LNCAP (cell line): ENCODE results near the gene XCR1.

Experiments used
- TF ChIP-seq, protein P1 (sequence below): fragments of 450-650 bp; IDR thresholded peaks from 2 replicates; pipeline ENCODE4 v1.5.1; 2017; ENCODE audit warnings: mild to moderate bottlenecking

The XCR1 gene

GRCh38 chr3:45980819-45981218 is 46.5 kb downstream of the XCR1 start:
- TF ChIP-seq, protein P1, sequence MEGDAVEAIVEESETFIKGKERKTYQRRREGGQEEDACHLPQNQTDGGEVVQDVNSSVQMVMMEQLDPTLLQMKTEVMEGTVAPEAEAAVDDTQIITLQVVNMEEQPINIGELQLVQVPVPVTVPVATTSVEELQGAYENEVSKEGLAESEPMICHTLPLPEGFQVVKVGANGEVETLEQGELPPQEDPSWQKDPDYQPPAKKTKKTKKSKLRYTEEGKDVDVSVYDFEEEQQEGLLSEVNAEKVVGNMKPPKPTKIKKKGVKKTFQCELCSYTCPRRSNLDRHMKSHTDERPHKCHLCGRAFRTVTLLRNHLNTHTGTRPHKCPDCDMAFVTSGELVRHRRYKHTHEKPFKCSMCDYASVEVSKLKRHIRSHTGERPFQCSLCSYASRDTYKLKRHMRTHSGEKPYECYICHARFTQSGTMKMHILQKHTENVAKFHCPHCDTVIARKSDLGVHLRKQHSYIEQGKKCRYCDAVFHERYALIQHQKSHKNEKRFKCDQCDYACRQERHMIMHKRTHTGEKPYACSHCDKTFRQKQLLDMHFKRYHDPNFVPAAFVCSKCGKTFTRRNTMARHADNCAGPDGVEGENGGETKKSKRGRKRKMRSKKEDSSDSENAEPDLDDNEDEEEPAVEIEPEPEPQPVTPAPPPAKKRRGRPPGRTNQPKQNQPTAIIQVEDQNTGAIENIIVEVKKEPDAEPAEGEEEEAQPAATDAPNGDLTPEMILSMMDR: no peak

DNA sequence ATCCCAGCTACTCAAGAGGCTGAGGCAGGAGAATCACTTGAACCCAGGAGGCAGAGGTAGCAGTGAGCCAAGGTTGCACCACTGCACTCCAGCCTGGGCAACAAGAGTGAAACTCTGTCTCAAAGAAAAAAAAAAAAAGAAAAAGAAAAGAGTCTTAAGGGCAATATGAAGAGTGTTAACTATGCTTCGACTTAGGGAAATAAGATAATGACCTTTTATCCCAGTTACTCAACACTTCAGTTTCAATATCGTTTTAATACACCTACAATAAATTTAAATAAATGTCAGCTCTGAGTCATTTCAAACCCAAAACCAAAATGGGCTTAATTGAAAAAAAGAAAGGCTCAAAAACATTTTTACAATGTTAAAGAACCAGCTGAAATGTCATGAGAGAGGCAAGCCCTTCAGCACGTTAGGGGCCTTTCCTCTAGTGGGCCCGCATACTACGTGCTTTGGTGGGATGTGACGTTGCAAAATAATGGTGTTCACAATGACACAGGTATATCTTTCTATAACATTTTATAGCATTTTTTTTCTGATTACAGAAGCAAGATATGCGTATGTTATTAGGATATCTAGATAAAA is 47.0 kb downstream of the XCR1 start:
- TF ChIP-seq, protein P1: no peak

DNA sequence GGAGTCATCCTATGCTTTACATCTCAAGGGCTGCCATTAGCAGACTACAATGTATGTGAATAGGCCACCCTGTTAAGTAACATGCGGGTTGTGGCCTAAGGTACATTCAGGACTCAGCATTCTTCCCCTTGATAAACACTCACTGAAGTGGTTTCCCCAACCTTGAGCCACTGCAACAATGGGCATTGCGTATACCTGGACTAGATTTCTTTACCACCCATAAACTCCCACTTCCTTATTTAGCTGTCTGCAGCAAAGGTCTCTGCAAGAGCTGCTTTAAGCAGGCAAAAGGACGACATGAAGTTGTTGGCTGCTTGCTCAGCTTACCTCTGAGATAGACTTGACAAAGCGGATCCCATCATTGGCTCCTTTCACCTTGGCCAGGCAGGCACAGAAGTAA is 47.9 kb downstream of the XCR1 start:
- TF ChIP-seq, protein P1: no peak

- TF ChIP-seq, protein P1: no peak
These were observed 49.1 kb downstream of the XCR1 start for GRCh38 chr3:45978006-45978761.

- TF ChIP-seq, protein P1: no peak
These were observed 50.8 kb downstream of the XCR1 start for GRCh38 chr3:45976191-45977091.

DNA sequence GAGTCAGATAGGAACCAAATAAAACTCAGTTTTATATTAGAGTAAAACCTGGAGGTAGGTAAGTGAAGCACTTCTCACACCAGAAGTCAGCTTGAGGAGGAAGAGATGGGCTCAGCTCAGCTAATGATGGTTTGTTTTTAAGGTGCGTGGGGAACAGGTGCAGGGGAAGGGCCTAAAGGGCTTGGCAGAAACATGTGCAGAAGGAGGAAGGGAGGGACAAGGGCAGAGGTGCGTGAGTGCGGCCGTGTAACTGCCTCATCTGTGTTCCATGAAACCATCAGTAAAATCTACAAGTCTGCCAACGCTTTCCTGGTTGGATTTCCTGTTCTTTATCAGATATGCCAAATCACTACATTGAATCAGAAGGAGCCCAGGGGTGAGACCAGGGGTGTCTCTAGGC is 51.6 kb downstream of the XCR1 start:
- TF ChIP-seq, protein P1: no peak

GRCh38 chr3:45974686-45975085 is 52.6 kb downstream of the XCR1 start:
- TF ChIP-seq, protein P1: no peak
